Gastrocnemius medialis (tissue), 4 donors: ENCODE data around the gene KCND3.

Source experiments
- CTCF ChIP-seq, 5 experiments: fragments of 450-650 bp in 3 of 5; fragments of 200-600 bp in 2 of 5; sonication (generic) in 2 of 5; IDR thresholded peaks in 4 of 5; conservative IDR thresholded peaks in 1 of 5; 1 replicate in 4 of 5; 2 replicates in 1 of 5; pipeline ENCODE4 v1.5.1; 2016 to 2019; ENCODE audit warnings: antibody characterized with exemption in 5 of 5, mild to moderate bottlenecking in 3 of 5, moderate library complexity in 3 of 5
- POLR2A ChIP-seq, 2 donors: fragments of 450-650 bp; IDR thresholded peaks; one replicate each; pipeline ENCODE4 v1.6.1; 2017; ENCODE audit warnings: antibody characterized with exemption in 2 of 2, mild to moderate bottlenecking in 2 of 2, moderate library complexity in 2 of 2

GRCh38 chr1:111737216-111738132, 252.0 kb downstream of the KCND3 start:
- TF ChIP-seq POLR2A (IDR thresholded peaks at IDR 0.05) (no peak), CTCF (IDR thresholded peaks at IDR 0.05 in 4 of 5, conservative IDR thresholded peaks at IDR 0.05 in 1 of 5) (no peak)
